Inflammatory macrophage treated with lipopolysaccharide for 4 hours (primary cell): ENCODE results near the gene MRO.
A peak's percentile ranks its signal among the peaks of the same experiment; 100 is the strongest.

Experiments
- DNase-seq: peaks from one replicate; pipeline ENCODE4 v3.0.0-alpha.2; 2020

Gene MRO

DNA sequence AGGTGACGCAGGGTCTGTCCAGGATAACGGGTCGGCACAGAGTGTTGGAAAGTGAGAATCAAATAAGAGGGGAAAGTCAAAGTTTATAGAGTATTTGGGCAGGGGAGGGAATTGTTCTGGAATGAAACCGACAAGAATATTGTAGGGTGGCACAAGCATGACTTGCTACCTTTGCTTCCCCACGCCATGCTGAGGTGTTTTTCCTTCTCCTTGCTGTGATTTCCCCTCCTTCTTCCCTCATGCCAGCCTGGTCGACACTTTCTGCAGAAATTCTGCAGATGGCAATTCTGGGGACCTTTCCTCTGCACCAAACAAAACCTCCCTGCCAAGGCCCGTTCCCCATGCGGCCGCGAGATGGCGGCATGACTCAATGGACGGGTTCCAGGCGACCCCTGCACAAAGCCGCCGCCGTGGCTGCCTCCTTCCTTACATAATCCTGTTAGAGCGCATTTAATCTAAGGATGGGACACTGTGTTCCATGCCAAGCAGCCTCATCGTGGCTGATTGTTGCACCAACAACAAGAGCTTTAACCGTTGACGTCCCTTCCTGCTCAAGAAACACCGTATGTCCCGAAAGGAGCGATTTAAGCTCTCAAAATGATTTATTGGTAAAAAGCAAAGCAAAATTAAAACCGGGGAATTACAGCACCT lies at the start of gene MRO:
MRO (minus strand) TSS at position 289 of the 651 bp plus-strand sequence. CDS start 10,616 bp downstream, outside the sequence.
- DNase-seq, result peak; percentile 68

DNA sequence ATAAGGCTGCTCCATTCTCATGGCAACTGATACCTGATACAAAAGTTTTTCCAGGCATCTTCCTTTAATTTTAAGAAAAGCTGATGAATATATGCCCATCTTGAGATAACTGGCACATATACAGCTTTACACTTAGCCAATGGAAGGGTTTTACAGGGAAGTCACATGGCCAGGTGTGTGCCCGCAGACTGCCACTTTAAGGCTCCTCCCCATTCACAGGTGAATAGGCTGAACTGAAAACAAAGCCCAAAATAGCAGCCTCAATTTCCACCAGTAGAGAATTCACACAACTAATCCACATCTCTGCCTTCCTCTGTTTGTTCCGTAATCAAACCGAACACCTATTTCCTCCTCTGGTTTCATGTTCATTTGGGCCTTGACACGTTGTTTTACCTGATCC lies 49.3 kb upstream of the MRO start:
- DNase-seq, result no peak

DNA sequence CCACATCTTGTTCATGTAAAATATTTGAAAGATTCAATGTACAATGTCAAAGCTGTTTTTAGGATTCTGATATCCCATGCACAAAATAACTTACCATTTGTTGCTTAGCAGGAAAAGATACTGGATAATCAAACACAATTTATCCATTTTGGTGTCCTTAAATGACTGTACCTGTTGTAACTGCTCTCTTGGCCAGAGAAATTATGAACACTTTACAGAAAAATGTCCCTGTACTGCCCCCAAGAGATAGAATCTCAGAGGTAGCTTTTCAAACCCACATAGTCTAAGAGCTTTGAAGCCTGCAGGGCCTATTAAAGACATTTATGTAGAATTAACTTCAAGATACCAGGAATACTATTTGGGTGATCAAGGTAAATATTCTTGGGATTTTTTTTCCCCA lies 46.9 kb upstream of the MRO start:
- DNase-seq, result peak; percentile 49

- DNase-seq, result no peak
These were observed 44.1 kb upstream of the MRO start for GRCh38 chr18:50863840-50864375.

GRCh38 chr18:50862401-50862800 lies 42.6 kb upstream of the MRO start:
- peak; percentile 69 for DNase-seq

DNA sequence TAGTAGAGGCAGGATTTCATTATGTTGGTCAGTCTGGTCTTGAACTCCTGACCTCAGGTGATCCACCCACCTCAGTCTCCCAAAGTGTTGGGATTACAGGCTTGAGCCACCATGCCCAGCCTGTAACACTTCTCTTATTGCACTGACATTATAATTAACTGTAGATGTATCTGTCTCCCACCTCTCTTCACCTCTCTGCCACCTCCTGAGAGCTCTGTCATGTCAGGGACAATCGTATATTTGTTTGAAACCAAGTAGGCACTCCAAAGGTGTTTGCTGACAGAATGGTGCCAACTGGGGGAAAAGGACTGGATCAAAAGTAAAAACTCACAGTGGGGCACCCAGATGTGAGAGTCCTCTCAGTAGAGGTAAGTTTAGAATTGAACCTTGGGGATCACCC lies 41.8 kb upstream of the MRO start:
- no peak for DNase-seq

GRCh38 chr18:50859793-50860555 lies 40.2 kb upstream of the MRO start:
- DNase-seq, result no peak

- peak; percentile 29 for DNase-seq
These were observed 37.9 kb upstream of the MRO start for GRCh38 chr18:50857694-50858093.

GRCh38 chr18:50857166-50857565 lies 37.4 kb upstream of the MRO start:
- DNase-seq, result peak; percentile 14

DNA sequence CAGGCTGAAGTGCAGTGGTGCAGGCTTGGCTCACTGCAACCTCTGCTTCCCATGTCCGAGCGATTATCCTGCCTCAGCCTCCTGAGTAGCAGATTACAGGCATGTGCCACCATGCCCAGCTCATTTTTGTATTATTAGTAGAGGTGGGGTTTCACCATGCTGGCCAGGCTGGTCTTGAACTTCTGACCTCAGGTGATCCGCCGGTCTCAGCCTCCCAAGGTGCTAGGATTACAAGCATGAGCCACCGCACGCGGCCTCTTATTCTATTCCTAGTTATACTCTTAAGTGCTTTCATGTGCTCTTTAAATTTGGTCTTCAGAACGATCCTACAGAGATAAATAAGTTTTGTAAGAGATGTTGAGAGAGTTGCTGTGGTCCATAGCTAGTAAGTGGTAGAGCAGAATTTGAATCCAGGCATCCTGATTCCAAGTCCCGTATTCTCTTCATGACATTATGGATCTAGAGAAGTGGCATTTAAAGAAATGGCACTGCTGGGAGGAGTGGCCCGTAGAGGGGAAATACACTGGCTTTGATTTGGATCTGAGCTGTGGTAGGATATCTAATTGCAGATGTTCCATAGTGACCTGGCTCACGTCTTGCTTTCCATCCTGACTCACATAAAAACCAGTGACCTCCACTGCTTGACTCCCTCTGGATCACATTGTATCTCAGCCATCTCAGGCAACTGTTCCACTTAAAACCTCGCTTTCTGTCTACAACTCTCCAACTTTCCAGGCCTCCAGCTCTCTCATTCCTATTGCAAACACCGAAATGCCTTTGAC lies 36.4 kb upstream of the MRO start:
- no peak for DNase-seq

DNA sequence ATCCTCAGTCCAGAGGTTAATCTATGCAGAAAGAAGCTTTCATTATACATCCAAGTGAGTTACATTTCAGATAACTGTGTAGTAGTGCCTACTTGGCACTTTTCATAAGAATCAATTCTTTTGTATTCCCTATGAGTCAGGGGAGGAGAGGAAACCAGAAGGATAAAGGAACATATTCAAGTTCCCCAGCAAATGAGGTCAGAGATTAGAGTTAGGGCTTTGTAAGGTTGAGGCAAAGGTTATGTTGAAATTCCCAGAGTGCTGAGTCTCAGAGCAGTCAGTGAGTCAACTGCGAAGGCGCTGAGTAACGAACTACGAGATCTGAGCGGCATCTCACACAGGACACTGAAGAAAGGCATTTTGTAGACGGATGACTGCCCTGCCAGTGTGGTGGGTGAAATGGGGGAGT lies 34.1 kb upstream of the MRO start:
- DNase-seq, result peak; percentile 98

DNA sequence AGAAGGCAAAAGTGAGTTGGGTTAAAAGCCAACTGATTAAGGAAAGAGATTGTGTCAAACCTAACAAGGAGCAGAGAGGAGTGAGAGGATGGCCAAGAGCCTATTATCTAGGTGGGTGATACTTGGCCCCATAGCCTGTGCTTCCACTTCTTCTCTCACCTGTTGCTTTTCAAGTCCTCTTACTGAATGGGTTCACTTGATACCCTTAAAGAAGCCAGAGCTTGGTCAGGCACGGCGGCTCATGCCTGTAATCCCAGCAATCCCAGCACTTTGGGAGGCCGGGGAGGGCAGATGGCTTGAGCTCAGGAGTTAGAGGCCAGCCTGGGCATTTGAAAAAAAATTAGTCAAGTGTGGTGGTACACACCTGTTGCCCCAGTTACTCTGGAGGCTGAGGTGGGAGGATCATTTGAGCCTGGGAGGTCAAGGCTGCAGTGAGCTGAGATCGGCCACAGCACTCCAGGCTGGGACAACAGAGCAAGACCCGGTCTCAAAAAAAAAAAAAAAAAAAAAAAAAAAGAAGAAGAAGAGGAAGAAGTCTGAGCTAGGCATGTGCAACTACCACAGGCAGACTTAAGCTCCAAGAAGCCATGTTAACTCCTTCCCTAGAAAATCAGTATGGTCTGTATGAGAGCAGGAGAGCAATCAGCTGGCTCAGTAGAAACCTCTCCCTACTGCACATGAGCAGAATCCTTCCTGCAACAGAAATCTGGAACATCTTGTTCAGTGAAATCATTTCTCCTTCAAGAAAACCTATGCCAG lies 30.7 kb upstream of the MRO start:
- DNase-seq, result peak; percentile 29

DNA sequence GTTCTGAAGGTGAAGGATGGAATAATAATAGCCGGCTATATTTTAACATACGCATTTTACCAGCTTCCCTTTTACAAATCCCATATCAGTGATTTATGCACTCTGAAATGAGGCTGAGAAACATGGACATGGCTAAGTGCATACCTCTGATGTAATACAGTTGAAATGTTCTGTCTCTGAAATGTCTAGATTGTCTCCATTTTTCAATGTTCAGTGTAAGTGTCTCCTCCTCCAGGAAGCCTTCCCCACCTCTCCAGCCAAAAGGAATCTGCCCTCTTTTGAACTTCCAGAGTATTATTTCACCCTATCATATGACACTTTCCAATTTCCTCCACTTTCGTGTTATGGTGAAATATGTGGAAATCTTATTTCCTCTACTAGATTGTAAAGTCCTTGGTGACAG lies 29.6 kb upstream of the MRO start:
- DNase-seq, result peak; percentile 69

- peak; percentile 78 for DNase-seq
These were observed 29.2 kb upstream of the MRO start for GRCh38 chr18:50848991-50849390.

DNA sequence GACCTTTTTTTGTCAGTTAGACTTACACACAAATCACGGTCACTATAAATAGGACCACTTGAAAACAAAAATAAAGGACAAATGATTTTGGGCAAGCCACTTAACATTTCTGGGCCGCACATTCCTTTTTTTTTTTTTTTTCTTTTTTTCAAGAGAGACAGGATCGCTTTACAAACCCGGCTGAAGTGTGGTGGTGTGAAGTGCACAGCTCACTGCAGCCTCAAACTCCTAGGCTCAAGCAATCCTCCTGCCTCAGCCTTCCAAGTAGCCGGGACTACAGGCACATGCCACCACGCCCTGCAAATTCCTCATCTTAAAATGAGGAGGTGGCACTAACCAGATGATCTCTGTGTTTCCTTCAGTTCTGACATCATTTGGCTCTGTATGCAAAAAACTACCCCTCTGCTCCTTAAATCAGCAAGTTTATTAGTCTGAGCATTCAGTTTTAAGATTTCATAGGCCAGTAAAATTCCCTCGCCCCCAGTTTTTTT lies 28.3 kb upstream of the MRO start:
- DNase-seq, result peak; percentile 74

- DNase-seq, result peak; percentile 26
These were observed 27.4 kb upstream of the MRO start for GRCh38 chr18:50847192-50847591.

DNA sequence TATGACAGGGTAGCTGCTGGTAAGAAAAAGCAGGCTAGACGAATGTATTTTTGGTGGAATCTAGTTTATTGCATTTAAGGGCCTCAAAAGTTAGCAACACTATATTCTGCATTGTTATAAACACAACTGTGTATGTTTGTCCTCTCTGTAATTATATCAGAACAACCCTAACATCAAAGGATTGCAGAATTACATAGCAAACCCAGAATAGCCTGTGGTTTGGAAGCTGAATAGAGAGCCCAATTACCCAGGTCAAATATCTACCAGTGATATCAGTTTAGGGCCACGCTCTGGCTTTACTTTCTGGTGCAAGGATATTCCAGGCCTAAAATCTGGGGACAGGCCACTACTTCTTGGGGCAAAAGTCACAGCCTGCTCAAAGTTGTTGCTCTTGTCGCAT lies 25.1 kb upstream of the MRO start:
- DNase-seq, result no peak

GRCh38 chr18:50844554-50844953 lies 24.7 kb upstream of the MRO start:
- no peak for DNase-seq

DNA sequence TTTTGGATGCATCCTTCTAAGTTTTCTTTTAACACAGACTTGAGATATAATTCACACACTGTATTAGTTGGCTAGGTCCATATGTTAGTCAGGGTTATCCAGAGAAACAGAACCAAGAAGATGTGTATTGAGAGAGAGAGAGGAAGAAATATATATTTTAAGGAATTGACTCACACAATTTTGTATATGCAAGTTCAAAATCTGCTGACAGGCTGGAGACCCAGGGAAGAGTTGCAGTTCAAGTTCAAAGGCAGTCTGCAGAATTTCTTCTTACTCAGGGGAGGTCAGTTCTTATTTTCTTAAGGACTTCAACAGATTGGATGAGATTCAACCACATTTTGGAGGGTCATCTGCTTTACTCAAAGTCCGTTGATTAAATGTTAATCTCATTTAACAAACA lies 23.0 kb upstream of the MRO start:
- DNase-seq, result peak; percentile 26

DNA sequence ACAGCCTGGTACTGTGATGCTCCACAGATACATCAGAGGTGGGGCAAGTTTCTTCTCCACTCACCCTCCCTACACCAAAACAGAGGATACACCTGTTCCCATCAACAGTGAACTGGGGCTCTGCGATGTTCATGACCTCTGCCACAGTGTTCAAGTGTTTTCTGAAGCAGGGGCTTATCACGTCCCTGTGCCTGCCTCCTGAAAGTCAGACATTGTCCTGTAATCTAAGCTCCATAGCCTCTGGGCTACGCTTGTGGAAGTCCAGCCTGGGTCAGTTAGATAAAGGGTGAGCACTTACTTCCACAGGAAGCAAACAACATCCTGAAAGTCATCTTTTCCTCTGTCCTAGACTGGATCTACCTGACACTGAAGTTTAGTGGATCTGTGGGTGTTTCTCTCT lies 20.2 kb upstream of the MRO start:
- DNase-seq, result no peak

DNA sequence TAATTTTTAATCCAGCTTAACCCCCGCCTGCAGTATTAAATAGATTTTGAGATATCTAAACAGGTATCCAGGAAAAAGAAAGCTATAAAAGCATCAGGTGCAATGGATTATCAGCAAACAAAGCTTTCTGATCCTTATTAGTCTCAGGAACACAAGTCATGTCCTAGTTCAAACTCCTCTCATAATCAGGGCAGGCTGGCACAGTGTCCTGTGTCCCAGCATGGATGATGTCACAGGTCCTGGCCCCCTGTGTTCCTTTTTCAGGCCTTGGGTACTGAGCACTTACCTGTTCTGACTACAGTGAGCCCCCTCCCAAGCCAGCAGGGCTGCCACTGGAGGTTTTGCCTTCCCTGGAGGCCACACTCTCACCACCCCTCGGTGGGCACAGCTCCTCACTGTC lies 19.5 kb upstream of the MRO start:
- DNase-seq, result no peak

DNA sequence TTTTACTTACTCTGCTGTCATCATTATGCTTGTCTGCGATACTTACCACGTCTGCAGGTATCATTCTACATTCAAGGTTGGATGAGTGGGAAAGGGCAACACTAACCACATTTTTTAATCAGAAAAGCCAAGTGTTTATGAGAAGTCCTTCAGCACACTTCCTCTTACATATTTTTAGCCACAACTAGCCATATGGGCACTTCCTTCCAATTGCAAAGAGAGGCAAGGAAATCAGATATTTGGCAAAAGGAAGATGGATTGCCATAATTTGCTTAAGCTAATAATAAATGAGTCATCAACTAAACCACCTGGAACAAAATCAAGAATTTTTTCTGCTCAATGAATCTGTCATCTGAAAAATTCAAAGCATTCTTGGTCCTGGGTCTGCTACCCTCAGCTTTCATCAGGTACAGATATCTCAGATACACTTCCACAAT lies 16.7 kb upstream of the MRO start:
- peak; percentile 59 for DNase-seq
